GM18507 (cell line): ENCODE measurements around the gene SEBOX.

Experiments used
- DNase-seq: peaks from one replicate; pipeline ENCODE4 v3.0.0; 2011; ENCODE audit warnings: low read depth; ENCODE audit not compliant: insufficient read length; ENCODE audit errors: extremely low spot score
- FAIRE-seq: peaks from 2 replicates; lab custom pipeline; 2011; peaks lifted over from hg19 to GRCh38; lab: Jason Lieb, UNC

The SEBOX gene

DNA sequence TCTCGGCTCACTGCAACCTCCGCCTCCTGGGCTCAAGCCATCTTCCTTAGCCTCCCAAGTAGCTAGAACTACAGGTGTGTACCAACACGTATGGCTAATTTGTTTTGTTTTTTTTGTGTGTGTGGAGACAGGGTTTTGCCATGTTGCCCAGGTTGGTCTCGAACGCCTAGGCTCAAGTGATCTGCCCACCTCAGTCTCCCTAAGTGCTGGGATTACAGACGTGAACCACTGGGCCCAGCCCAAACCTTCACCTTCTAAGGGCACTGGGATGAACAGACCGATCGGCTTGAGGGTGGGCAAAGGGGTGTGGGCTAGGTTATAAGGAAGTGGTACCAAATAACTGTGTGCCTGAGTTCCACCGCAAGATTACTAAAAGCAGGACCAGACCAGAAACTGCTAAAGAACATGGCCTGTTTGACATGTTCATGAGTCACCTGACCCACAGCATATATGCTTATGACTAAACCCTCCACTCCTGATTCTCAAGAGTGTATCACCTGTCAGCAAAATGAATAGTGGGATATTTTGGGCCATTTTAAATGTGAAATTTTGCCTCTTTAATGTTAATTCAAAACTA is 37.9 kb downstream of the SEBOX start:
- peak; percentile 36 for FAIRE-seq
- DNase-seq: no peak

DNA sequence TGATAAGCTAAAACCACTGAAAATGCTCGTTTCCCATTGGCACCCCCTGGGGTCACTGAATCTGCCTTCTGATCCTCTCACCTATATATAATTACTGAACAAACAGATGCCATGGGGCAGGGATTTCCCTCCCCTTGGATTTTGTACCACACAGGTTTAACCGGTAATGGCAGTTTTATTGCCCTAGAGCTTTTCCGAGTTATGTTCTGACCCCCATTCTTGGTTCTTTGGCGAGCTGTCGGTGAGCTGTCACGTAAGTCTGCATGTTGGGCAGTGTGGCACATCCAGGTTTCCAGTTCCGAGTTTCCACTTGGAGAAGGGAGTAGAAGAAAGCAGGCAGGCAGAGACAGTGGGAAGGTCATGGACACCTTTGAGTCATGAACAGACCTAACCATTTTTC is 38.9 kb downstream of the SEBOX start:
- FAIRE-seq: no peak

DNA sequence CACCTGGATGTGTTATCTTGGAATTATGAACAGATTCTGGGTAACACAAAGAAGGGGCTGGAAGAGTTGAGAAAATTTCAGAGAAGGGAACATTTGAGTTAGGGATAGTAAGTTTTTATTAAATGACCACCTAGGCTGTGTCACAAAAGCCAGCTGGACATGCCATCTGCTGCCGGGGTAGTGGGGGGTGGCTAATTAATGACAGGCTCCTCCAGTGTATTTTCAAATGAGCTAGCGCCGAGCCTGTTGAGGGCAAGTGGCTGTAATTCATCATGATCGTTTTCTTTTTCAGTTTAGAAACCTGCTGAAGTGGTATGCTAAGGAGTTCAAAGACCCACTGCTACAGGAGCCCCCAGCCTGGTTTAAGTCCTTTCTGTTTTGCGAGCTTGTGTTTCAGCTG is 39.8 kb downstream of the SEBOX start:
- FAIRE-seq: no peak
- DNase-seq: no peak

More for the DNA sequence above, 38.9 kb downstream of the SEBOX start:
- no peak for DNase-seq

DNA sequence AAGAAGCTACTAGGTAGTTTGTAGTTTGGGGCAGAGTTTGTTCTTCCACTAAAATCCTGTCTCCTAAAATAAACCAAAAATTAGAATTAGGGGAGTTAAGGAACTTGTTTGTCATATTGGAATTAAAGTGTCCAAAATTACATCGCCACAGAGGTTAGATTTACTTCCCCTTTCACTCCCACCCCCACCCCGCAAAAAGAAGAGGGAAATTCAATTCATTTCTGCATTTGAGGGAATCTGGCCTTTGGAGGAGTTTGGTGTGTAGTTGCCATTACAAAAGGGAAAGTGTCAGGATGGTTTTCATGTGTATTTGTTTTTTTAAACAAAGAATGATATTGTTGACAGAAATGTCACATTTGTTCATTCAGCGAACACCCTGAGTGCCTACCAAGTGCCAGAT is 40.2 kb downstream of the SEBOX start:
- FAIRE-seq: no peak

DNA sequence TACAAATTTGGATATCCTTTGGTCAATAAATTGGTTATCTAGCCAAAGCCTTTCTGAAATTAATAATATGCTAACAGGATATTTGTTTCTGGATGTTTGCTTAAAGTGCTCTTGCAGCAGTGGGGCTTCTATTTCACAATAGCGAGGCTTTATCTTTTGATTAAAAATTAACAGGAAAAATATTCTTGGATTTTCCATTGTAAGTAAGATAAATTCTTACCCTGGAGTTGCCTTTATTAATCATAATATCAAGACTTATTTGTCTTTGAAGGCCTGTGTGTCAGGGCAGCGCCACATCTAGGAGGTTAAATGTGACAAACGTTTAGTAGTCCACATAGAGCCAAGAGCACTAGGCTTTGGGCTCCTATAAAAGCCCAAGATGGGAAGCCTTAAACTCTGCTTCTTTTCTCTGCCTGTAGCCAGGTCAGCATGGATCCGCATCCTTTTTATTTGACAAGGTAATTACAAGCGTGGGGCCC is 40.7 kb downstream of the SEBOX start:
- DNase-seq: no peak
- FAIRE-seq: no peak

More for the DNA sequence above, 40.2 kb downstream of the SEBOX start:
- DNase-seq: no peak

DNA sequence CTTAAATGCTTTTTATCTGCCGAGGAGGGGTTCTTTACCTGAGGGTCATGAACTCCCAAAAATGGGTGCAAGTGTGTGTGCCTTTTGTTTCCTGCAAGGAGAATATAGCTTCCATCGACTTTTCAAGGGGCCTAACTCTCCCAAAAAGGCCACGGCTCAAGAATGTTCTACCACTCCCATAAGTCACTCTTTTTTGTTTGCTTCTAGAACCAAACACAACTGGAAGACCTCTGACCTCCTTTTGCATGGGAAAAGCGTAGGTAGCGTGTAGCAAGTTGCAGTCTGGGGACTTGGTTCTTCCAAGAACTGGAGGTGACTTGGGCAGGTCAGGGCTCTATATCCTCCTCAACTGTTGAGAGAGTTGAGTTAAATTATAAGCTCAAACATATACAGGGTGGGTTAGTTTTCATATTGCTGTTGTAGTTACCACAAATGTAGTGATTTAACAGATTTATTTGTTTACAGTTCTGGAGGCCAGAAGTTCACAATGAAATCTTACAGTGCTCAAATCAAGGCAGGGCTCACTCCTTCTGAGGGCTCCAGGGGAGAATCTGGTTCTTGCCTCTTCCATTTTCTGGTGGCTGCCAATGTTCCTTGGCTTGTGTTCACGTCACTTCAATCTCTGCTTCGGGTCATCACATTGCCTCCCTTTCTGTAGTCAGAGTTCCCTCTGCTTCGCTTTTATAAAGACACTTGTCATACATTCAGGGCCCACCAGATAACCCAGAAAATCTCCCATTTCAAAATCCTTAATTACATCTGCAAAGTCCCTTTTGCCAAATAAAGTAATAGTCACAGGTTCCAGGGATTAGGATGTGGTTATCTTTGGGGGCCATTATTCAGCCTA is 44.6 kb downstream of the SEBOX start:
- no peak for FAIRE-seq
- no peak for DNase-seq

DNA sequence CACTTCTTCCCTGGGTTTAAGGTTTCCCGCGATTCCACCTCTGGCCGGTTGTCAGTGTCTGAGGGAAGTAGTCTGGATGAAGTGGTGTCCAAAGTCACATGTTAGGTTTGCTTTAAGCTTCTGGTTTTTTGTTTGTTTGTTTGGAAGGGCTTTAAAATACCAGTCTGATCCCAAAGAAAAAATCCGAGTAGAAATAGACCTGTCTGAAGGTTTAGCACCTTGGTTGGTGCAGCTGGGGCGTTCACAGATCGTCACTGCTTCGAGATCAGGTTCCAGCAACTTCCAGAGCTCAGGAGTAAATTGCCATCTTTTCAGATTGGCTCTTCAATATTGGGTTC is 45.4 kb downstream of the SEBOX start:
- no peak for DNase-seq
- FAIRE-seq: no peak

DNA sequence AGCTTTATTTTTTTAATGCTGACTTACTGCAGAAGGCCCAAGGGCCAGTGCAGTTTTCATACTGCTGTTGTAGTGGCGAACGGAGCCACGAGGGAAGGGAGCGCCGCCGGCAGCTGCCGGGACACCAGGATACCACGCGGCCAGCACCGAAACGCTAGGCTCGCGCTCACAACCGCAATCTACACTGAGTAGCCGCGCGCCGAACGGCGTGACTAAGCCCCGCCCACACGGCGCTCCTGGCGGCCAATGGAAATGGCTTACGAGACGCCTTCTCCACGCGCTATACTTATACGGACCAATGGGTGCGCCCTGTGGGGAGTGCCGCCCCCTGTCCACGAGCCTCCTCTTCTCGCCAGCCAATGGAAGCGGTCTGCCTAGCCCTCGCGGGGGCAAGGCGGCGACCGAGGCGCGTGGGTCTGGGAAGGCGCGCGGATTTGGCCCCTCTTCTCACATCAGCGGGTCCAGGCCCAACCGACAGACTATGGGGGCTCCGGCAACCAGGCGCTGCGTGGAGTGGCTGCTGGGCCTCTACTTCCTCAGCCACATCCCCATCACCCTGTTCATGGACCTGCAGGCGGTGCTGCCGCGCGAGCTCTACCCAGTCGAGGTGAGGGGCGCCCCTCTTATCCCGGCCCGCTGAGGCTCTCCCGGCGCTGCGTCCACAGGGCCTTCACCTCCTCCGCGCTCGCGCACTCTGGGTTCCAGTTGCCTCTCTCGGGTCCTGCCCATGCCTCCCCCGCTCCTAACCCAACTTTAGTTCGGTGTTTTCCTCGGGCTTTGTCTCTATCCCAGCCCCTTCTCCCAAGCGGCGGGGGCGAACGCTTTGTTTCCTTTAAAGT is 46.0 kb downstream of the SEBOX start, which contains the start of gene TMEM97:
TSS of gene TMEM97 (plus strand) at position 442 of the 839 bp plus-strand sequence. CDS start at position 482, 40 bp downstream.
- DNase-seq (peak; percentile 96), FAIRE-seq (peak; percentile 95)

DNA sequence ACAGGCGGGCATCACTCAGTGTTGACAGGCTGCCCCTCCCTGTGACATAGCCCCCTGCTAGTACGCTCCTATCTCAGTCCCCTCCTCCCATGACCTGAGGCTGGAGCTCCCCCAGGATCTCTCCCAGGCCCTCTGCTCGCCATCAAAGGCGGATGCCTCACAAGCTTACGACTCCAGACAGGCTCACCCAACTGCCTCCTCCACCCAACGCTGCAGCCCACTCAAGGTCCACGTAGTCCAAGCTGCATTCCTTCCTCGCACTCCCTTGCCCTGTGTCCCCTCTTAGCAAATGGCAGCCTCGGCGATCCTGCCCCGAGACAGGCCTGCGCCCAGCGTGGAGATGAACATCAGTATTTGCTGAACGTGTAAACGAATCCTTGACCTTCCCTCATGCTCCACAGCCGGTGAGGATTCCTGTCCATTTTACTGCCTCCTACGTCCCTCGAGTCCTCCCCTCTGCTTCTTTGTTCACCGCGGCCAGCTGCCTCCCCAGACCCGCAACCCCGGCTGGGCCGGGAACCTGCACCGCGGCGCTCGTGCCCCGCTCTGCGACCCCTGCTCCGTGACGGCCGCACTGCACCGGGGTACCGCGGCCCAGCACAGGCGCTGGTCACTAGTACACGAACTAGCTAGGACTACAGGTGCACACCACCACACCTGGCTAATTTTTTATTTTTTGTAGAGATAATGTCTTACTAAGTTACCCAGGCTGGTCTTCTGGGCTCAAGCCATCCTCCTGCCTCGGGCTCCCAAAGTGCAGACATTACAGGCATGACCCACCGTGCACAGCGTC is 46.8 kb downstream of the SEBOX start:
- DNase-seq (no peak), FAIRE-seq (no peak)

DNA sequence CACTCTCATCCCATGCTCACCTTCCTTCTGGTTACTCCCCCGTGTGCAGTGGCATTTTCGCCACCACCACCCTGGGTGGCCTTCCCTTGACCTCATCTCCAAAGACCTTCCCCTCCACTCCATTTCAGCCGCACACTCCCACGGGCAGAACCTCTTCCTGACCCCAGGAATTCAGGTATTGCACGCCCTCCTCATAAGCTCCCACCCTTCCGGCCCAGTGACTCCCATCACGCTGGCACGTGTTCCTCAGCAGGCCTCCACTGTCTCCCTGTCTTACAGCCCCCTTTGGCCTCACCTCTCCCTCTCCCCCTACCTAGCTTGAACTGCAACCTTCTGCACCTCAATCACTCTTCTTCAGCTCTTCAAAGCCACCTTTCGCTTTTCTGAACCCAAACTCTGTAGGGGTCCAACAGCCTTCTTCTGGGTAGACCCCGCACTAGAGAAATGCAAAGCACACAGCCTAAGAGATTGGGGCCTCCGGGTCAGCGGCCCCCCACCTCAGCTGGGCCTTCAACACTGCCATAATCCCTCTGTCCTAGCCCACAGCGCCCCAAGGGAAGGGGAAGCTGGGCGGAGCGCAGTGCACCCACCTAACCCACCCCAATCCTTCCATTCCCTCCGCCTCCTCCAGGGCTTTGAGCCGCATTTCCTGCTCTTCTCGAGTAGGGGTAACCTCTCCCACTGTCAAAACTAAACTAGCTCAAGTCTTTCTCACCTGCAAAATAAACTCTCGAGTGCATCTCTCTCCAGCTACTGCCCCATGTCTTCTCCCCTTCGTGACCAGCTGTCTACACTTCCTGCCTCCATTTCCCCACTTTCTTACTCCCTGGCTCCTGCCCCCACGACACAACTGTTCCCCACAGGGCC is 47.7 kb downstream of the SEBOX start:
- FAIRE-seq: no peak
- no peak for DNase-seq

DNA sequence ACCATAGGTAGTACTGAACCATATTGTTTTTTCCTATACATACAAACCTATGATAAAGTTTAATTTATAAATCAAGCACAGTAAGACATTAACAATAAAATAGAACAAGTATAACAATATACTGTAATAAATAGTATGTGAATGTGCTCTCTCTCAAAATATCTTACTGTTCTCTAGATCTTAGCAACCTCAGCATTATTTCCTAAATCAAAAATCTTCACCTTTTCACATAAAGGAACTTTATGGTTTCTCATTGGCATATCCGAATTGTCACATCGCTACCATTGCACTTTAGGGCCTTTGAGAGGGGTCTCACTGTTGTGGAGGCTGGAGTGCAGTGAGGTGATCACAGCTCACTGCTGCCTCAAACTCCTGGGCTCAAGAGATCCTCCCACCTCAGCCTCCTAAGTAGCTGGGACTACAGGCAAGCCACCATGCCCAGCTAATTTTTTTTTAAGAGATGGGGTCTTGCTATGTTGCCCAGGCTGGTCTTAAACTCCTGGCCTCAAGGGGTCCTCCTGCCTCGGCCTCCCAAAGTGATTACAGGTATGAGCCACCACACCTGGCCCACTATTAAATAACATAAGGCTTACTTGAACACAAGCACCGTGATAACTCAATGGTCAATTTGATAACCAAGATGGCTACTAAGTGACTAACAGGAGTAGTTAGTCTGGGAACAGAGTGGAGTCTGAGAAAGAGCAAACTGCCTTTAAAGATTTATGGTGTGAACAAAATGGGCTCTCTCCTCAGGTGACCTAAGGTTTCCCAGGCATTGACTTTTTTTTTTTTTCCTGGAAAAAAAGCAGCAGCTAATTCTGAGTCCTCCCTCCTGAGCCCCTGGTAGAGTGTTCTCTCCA is 48.9 kb downstream of the SEBOX start:
- DNase-seq: no peak
- no peak for FAIRE-seq

DNA sequence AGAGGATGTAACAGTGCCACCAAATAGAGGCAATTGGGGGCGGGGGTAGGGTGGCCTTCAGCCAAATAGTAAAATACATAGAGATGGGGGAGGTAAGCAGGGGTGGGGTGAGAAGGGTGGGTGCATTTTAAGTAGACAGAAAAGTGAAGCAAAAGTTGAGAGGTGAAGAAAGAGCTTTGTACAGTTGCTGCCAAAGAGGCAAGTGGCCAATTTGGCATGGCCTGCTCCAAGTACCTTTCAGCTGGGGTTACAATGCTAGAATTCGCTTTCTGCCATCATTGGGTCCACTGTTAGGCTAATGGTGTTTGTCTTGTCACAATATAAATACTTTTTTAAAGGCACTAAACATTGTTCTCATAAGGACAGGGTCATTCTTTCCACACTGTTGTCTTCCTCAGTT is 51.2 kb downstream of the SEBOX start:
- DNase-seq (no peak), FAIRE-seq (no peak)
